HG03571 (cell line): ENCODE data around the gene MASP1.
"Not testable (repeated sequence)": the region's sequence is repeated elsewhere in the genome, so short reads cannot be mapped to it uniquely, and the experiment has no call there.

Source experiments
- ATAC-seq: cut with Tn5 transposase; IDR thresholded peaks from one replicate; pipeline ENCODE4 v1.9.1; 2021; ENCODE audit not compliant: unreplicated experiment

The MASP1 gene

DNA sequence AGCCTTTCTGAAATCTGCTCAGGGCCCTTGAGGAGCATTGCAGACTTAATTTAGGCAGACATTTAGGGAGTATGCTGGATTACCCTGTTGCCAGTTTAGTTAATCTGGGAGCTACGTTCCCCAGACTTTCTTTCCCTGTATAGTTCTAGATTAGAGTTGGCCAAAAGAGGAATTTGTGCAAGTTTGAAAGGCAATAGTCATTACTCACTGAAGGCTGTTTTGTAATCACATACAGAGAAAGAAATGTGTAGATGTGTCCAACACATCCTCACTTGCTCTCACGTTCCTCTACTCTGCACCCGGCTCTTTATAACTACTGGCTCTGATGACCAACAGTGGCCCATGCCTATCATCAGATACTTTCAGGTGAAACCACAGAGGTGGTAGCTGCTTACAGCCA lies 24.2 kb downstream of the MASP1 start:
- ATAC-seq, result no peak

DNA sequence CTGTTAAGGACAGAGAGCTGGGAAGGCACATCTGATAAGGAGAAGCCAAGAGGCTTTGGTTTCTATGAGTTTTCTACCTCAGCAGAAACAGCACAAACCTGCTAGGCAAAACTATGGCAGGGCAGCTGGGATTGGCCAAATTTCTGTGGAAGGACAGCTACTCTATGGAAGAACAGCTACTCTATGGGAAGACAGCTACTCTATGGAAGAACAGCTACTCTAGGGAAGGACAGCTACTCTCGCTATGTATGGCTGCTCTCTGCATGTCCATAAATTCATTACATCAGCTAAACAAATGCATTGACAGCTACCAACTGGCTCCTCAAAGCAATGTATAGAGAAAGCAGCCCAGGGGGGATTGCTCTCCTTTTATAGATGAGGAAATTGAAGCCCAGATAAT lies 24.8 kb downstream of the MASP1 start:
- no peak for ATAC-seq

DNA sequence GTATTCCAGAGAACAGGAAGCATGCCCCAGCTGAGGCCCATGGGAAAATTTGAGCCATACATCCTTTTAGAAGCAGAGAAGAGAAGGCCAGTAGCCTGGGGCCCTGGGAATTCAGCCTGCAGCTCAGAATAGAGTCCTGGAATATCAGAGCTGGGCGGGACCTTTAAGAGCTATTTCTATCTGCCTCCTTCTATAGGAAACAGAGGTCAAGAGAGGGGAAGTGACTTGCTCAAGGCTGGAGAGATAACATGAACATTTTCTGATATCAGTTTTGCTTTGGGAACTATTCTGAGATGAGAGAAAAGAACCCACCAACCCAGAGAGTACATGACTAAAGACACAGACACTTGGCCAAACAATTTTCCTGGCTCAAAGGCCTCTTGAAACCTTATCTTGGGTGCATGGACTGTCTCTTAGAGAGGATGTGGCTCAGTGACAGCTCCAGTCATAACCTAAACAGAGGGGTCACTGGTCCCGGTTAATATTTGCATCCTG lies 26.0 kb downstream of the MASP1 start:
- no peak for ATAC-seq

DNA sequence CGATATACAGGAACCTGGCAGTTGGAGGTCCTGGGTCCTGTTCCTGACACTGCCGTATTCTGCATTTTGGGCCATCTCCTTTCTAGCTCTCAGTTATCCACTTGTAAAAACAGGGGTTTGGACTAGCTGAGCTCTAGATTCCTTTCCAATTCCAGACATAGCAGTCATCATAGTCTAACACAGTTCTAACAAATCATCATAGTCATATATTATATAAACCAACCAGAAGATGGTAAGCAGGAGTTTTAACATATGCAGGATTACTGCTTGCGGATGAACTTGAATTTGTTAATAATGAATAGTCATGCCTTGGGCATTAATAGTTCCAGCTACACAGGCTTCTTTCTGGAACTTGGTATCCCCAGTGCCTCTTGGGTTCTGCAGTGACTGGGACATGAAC lies 26.6 kb downstream of the MASP1 start:
- no peak for ATAC-seq

DNA sequence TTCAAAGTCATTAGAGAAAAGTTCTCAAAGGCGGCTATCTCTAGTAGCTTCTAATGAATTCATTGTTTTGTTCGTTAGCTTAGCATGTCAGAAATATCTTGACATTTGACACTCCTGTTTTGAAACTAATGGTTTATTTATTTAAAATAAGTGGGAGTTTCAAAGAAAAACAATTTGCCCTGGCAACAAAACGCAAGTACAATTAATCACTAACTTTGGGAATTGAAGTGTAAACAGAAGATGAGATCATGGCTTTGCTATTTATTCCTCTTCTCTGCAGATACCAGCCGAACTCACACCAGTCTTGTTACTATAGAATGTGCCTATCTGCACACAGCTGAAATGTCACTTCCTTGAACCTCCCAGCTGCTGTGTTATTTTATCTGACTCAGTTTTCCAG lies 27.5 kb downstream of the MASP1 start:
- no peak for ATAC-seq

DNA sequence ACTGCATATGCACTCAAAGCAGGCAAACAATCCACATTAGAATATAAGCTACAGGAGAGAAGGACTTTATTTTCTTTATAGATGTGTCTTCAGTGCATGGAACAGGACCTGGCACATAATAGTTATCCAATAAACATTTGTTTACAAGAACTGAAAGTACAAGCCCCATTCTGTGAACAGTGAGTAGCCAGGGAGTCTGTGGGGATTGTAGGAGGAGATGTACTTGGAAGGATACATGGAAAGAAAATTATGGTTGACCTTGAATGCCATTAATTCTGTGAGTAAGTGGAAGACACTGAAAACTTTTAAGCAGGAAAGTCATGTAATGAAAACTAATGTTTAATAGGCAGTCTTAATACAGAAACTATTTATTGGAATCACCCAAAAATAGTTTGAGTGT lies 28.3 kb downstream of the MASP1 start:
- no peak for ATAC-seq

DNA sequence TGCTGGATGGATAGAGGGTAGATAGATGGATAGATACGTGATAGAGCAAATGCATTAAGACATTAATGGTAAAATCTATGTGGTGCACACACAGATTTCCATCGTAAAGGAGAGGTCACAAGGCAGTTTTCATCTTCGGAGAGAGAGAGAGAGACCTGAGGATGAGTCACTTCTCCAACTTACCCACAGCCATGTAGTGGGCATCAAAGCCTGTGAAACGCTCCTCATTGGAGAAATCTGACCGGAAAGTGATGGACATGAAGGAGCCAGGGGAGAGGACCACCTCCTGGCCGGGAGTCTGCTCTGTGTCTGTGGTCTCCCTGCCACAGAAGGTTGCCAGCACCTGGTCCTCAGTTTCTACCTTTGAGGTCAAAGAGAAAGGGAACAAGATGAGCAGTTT lies 29.2 kb downstream of the MASP1 start:
- no peak for ATAC-seq

DNA sequence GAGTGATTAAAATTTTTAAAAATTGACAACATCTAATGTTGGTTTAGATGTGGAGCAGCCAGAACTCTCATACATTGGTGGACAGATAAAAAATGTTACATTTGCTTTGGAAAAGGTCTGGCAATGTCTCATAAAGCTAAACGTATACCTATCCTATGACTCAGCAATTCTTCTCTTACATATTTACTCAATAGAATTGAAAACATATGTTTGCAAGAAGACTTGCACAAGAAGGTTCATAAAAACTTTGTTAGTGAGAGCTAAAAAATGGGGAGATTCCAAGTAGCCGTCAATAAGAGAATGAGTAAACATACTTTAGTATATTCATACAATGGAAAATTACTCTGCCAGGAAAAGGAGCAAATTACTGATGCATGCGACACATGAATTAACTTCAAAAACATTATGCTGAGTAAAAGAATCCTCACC lies 30.0 kb downstream of the MASP1 start:
- ATAC-seq, result no peak

DNA sequence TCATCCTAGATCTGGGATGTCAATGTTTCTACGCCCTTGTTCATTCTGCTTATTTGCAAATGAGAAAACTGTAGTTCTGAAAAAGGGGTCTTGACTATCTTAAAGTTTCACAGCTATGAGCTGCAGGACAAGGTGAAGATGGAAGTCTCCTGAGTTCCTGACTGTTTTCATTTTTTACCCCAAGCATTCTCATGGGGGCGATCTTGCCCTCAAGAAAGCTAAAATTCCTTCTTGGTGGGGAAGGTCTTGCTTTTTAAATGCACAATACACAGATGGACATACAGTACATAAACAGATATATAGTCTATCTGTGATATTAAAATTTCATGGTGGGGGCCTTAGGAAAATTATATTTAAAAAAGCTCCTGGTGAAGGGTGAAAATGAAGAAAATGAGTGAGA lies 32.4 kb downstream of the MASP1 start:
- ATAC-seq, result no peak

DNA sequence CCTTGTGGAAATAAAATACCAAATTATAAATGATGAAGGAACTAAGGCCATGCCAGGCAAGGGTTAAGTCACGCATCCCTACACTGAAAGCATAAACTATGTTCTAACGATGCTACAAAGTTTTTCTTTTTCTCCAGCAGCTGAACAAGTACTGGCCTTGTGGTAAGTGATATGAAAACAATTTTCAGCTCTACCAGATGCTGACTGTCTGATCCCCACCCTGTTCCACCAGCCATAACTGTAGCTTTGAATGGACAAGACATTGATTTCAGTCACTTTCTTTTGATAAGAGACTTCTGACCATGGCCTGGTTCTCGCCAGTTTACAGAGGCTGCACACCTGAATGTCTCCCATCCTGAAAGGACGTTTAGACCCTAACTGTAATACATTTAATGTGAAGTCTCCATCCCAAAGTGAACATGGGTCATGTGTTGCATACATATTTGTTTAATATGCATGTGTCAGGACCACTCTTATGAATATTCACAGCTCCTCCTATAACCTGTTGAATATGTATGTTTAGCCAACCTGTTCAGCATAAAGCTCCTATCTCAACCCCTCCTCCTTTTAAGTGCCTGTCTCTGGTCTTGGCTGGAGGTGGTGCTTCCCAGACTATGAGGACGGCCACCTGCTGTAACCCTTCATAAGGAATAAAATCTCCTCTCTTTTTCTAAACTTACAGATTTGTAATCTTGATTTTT lies 33.4 kb downstream of the MASP1 start:
- no peak for ATAC-seq

DNA sequence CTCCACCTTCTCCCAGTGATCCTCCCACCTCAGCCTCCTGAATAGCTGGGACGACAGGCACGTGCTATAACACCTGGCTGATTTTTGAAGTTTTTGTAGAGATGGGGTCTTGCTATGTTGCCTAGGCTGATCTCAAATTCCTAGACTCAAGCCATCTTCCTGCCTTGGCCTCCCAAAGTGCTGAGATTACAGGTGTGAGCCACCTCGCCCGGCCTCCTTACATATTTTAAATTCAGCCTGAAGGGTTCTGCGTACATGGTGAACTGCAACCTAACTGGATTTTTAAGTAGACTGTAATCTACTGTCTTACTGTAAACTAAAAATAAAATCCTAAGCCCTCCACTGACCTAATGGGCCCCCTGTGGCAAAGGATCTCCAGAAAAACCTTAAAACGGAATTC lies 34.1 kb downstream of the MASP1 start:
- ATAC-seq, result no peak

DNA sequence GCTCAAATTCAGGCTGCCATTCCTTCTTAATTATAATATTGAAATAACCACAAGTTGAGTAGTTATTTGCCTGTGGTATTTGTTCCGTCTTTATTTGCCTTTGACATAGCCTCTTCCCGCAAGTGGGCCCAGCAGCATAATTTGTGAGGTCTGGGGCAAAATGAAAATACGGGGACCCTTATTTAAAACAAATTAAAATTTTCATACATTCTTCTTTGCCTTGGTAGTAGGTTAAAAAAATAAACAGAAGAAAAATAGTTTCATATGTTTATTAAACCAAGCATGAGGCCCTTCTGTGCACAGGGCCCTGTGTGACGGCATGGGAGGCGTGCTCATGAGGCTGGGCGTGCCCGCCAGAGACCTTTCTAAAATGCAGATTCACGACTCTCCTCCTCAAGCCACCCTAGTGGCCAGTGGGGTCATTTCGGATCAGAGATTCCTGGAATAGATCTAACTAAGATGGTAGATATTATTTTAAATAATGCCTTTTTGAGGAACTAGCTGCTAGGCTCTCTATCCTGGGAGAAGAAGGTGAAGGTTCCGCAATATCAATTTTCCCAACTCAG lies 35.4 kb downstream of the MASP1 start:
- ATAC-seq, result no peak

DNA sequence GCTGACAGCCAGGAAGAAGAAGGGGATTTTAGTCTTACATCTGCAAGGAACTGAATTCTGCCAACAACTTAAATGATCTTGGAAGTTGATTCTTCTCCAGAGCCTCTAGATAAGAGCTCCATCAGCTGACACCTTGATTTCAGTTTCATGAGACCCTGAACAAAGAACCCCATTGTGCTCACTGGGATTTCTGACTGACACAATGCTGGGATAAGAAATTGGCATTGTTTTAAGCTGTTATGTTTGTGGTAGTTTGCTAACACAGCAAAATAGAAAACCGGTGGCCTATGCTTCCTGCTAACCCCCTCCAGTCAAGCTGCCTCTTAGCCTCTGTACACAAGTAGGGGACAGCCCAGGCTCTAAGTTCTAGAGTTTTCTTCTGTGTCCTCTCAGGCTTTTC lies 36.2 kb downstream of the MASP1 start:
- ATAC-seq, result no peak

DNA sequence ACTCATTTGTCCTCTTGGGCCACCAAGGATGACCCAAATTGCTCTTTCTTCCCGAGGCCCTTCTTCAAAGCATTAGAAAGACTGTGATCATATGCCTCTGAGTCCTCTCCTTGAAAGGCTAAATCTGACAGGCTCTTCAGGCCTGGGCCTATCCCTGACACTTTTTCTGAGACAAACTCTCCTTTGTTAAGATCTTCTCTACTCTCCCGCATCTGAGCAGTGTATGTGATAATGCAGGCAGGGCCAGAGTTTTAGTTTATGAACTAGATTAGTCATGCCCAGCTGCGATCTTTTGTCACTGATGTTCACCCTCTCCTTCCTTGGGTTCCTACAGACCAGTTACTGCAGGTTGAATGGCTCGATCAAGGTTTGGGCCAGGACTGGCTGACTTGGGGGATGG lies 39.2 kb downstream of the MASP1 start:
- ATAC-seq, result no peak

DNA sequence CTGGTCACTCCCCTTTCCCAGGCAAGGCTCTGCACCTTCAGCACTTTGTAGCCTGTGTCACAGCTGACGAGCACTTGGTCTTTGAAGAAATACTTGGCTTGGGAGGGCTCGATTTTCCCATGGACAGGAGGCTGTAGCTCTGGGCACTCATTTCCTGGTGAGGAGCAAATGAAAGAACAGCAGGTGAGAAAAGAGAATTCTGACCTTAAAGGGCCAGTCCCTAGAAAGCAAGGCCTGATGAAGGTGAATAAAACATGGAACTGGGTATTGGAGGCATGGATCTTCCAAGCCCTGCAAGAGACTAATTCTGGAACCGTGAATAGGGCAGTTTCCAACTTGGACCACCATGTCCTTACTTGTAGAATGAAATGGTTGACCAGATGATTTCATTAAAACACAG lies 39.9 kb downstream of the MASP1 start:
- ATAC-seq, result no peak

DNA sequence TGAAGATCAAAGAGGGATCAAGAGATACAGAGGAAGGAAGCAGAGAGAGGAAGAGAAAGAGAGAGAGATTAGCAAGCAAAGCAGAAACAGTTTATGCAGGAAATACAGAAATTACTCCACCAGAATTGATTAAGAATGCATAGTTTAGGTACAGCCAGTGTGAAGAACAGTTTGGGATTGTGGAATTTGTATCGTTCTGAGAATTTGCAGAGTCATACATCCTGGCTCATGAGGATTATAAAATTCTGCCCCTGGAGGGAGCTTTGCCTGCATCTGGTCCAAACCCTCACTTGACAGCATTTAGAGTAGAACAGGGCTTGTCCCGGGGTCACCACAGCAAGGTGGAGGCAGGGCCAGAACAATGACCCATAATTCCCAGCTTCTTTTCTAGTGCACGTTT lies 44.1 kb downstream of the MASP1 start:
- no peak for ATAC-seq

DNA sequence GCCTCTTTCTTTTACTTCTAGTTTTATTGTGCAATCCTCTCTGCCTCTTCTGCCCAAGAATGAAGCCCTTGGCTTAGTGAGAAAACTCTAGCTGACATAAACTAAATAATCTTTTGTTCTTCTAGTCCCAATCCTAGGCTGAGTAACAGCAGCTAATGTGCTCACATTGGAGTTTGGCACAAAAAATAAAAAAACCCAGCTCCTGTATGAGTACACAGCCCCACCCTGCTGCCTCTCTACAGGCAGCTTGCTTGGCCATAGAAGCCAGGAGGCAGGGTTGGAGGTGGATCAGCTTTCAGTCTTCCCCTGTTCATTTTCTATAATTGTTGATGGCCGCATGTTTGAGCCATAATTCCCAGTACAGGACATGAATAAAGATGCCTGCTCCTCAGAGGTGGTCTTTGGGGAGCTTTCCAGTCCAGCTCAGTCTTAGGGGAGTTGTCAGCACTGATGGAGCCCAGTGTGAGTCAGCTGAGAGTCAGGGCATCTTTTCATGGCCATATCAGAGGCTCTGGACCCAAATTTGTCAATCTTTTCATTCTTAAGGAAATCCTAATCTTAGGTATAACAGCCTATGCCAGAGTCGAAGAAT lies 47.5 kb downstream of the MASP1 start:
- ATAC-seq, result no peak

DNA sequence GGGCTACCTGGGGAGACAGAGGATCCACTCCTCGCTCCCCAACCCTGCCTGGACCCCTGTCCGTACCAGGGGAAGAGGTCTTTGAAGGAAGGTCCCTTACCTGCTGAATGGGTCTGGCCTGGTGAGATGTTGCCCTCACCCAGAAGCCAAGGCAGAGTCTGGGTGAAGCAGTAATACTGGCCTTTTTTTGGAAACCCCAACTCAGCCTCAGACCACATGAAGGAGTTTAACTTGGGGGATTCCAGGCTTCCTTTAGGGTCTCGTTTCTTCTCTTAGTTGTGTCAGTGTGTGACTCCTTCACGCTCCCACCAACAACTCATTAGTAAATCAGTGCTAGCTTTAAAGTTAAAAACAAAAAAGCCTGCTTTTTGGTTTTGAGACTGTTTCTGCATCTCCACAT lies 48.6 kb downstream of the MASP1 start:
- ATAC-seq, result no peak

DNA sequence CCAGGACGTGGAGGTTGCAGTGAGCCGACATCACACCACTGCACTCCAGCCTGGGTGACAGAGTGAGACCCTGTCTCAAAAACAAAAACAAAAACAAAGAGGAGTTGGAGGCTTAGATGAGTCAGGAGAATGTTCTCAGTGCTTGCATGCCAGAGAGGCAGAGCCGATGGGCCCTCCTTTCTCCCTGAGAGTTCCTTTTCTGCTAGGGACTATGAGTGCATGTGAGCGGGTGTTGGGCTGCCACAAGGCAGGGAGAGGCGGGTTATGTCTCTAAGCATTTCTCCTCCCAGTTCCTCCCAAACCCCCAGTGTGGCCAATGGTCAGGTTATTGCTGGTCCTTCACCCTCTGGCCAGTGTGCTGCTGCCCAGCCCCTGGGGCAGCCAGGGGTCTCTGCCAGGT lies 49.1 kb downstream of the MASP1 start:
- ATAC-seq, result no peak

DNA sequence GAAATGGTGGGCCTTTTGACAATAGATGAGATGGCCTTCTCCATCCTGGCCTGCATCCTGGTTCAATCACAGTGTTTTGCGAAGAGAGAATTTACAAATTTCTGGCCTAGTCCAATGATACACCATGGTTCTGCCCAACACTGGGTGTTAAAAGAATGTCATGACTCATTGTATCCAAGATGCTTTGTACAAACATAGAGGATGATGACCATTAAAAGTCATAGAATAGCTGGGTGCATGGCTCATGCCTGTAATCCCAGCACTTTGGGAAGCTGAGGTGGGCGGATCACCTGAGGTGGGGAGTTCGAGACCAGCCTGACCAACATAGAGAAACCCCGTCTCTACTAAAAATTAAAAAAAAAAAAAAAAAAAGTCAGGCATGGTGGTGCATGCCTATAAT lies 52.7 kb downstream of the MASP1 start:
- not testable (repeated sequence) for ATAC-seq

DNA sequence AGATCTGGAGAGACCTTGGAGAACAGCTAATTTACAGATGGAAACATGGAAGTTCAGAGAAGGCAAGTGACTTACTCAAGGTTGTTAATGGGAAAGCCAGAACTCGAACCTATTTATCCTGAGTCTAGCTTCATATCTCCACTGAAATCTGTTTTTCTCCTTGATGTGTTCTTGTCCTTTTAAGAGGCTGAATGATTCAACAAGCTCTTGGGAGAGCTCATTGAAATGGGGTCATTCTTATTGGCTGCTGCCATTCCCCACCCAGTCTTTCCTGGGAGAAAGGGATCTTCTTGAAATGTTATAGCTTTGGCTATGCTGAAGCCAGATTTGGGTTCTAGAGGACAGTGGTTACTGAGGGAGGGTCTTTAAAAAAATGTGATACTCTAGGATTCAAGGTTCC lies 53.3 kb downstream of the MASP1 start:
- no peak for ATAC-seq

DNA sequence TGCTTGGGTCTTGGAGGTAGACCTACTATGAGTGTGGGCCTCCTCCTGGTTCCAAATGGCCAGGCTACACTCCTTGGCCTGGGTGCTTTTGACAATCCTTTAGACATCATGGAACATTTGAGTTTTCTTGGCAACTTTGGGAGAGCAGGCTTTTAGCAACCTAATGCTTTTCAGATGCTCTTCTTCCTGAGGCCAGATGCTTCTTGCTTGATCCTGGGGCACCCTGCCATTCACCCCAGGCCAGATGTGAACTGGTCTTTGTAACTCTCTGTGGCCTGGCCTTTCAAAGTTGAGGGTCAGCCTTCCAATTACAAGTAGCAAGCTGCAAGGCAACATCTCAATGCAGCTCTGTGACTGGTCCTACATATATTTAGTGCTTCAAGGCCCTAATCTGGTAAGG lies 53.8 kb downstream of the MASP1 start:
- ATAC-seq, result no peak

DNA sequence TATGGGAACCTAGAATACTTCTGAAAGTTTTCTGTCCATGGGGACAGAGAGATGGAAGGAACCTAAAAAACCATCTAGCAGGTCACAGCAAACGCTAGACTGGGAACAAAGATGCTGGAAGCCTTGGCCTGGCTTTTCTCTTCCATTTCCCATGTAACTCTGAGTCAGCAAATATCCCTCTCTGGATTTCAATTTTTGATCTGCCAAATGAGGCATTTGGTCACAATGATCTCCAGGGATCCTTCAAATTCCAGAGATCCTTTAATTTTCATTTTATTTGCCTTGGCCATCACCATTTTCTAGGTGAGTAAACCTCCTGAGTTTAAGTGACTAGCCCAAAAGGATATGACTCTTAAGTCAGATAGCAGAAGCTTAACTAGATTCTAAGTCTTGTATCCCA lies 54.6 kb downstream of the MASP1 start:
- no peak for ATAC-seq
